Ramos (cell line): ENCODE measurements around the gene DTX2.
"Not testable (repeated sequence)": the region's sequence is repeated elsewhere in the genome, so short reads cannot be mapped to it uniquely, and the experiment has no call there.

Experiments
- in situ Hi-C: fragments of 300-500 bp; cut with MboI; formaldehyde crosslinking; loops from one replicate; pipeline ENCODE4 v1.14.3; 2022; ENCODE audit warnings: low sequenced_read_pairs; ENCODE audit not compliant: unreplicated experiment

The DTX2 gene

DNA sequence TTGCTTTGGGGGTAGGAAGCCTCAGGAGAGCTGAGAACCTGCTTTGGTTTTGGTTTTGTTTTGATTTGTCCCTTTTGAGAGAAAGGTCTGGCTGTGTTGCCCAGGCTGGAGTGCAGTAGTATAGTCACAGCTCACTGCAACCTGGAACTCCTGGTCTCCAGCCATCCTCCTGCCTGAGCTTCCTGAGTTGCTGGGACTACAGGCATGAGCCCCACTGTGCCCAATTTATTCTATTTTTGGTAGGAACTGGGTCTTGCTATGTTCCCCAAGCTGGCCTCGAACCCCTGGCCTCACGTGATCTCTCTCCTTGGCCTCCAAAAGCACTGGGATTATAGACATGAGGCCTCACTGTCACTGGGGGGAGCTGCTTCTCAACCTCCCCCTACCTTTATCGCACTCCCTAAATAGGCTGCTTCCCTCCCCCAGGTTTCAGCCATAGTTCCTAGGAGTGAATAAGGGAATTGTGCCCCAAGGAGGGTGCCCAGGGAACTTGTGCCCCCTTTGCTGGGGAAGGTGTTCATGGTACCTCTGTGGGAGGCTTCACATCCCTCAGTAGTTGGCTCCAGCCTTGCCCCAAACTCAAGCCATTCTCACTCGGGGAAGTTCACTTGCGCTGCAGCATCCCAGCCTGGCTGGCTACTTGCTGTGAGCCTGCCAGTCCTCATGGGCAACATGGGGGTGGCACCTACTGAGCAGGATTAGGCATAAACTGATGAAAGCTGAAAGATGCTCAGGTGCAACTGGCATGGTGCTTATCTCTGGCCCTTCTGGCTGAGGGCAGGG is 18.7 kb upstream of the DTX2 start:
- in situ Hi-C loops, result not testable (repeated sequence)

DNA sequence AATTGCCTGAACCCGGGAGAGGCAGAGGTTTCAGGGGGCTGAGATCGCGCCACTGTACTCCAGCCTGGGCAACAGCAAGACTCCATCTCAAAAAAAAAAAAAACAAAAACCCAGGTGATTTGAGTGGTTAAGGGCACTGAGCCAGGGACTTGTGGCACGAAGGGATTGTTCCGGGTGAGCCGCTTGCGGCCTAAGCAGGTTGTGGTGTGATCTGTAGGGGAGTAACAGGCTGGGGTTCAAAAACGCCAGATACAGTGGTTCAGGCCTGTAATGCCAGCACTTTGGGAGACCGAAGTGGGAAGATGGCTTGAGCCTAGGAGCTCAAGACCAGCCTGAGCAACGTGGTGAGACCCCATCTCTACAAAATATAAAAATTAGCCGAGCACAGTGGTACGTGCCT is 17.7 kb upstream of the DTX2 start:
- in situ Hi-C loops, result not testable (repeated sequence)

DNA sequence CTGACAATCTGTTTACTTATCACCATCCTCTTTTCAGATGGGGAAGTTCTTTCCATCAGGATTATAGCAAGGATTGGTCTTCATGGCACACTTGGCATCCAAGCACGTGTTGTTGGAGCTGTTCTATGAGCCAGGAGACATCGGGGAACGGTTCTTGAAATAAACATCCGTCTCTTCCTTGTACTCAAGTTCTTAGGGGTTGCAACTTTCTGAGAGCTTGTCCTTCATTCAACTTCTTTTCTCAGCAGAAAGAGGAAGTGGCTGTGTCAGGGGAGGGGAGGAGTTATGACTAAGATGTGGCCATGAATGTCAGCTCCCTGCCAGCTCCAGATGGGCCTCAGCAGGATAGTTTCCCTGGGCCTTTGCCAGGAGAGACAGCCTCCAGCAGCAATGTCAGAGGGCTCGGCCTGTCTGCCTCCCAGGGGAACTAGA is 15.9 kb upstream of the DTX2 start:
- in situ Hi-C loops, result not testable (repeated sequence)

DNA sequence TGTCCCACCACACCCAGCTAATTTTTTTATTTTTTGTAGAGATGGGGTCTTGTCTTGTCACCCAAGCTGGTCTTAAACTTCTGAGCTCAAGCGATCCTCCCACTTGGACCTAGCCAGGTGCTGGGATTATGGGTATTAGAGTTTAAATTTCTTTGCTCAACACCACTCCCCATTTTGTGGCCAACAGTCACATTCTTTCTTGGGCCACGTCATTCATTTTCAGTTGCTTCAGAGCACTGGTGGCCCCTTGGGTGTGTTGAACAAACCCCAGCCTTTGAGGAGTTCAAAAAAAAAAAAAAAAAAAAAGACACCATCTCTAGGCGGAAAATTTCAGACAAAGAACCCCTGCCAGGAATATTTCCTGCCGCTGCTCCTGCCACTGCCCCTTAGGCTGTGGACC is 4.5 kb upstream of the DTX2 start:
- in situ Hi-C loops, result not testable (repeated sequence)

DNA sequence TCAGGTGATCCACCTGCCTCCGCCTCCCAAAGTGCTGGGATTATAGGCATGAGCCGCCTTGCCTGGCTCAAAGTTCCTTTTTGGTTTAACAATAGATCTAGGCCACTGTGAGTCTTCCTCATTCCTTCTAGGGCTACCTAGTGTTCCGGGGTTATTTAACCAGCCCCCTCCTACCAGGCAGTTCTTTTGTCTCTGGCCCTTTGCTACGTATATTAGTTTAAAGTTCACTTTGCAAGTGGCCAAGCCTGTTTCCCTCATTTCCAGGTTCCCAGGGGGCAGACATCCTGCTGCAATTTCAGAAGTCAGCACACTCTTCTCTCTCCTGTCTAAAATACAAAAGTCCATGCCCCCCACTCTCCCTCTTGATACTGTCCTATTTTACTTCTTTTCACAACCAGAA is 3.0 kb upstream of the DTX2 start:
- in situ Hi-C loops, result not testable (repeated sequence)

DNA sequence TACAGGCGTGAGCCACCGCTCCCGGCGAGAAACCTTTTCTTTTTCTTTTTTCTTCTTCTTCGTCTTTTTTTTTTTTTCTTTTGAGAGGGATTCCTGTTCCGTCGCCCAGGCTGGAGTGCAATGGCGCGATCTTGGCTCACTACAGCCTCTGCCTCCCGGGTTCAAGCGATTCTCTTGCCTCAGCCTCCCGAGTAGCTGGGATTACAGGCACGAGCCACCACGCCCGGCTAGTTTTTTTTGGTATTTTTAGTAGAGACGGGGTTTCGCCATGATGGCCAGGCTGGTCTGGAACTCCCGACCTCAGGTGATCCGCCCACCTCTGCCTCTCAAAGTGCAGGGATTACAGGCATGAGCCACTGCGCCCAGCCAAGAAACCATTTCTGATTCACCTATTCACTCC is 742 bp upstream of the DTX2 start:
- in situ Hi-C loops, result not testable (repeated sequence)

DNA sequence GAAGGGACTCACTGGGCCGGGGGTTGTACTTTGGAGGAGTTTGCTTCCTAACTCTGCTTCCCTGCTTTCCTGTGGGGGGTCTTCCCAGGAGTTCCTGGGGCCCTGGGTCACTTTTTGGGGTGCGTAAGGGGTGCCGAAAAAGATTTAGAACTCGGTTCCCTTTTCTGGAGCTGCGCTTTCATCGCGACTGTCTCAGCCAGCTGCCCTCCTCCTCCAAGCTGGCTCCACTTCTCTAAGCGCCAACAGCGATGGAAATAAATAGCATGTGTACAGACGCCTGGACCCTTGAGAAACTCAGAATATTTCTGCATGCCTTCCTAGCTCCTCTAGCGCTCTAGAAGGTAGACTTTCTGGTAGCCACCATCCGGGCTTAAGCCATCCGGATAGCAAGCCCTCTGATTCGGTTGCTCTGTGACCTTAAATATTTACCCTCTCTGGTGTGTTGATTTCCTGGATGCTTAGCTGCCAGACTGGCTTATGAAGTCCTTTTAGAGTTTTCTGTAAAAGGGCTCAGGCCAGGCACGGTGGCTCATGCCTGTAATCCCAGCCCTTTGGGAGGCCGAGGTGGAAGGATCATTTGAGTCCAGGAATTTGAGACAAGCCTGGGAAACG is 868 bp downstream of the DTX2 start:
- in situ Hi-C loops, result not testable (repeated sequence)

DNA sequence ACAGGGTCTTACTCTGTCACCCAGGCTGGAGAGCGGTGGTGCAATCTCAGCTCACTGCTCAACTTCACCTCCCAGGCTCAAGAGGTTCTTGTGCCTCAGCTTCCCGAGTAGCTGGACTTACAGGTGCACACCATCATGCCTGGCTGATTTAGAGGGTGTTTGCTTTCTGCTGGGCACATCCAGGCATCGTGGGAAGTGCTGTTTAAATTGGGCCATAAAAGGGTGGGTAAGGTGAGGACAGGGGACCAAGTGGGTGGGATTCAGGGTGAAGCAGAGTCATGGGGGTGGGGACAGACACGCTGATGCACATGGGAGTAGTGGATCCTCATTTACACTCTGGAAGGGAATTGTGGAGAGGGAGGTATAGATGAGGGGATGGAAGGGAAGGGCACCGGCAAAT is 3.5 kb downstream of the DTX2 start:
- in situ Hi-C loops, result not testable (repeated sequence)

DNA sequence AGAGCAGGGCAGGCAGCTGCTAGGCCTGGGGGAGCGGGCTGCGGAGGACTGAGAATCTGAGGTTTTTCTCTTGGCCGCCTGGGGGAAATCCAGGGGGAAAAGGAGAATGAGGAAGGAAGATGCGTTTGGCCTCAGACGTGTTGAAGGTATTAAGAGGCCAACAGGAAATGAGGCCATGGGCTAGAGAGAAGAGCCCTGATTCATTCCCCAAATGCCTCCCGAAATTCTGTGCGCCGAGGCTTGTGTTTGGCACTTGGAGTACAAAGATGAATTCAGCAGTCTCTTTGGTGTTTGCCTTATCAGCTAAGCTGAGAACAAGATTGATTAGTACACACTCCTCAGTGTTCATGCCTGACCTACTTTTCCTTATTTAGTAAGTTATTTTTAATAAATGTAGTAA is 4.4 kb downstream of the DTX2 start:
- in situ Hi-C loops, result not testable (repeated sequence)

DNA sequence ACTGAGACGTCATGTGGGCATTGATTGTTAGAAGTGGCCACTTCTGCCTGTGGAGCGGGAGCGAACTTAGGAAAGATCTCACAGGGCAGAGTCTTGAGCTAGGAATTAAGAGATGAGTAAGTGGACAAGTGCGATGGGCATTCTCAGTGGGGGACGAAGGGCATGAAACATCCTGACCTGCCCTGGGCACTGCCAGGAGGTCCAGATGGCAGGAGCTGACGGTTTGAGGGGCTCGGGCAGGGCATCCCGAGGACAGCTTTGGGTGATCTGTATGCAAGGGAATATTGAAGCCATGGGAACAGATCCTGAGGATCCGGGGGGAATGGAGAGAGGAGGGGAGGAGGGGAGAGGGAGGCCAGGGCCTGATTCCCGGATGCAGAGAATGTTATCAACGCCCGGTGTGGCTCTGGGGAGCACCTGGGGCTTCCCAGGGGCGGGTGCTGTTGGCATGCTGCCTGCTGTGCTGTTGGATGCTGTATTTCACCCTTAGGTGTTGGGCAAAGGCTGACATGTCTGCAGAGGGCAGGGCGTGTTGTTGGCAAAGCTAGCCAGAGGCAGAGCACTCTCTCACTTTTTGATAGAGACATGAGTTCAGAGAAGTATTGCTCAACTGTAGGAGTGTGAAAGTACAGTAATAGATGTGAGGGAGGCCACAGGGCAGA is 6.4 kb downstream of the DTX2 start:
- in situ Hi-C loops, result not testable (repeated sequence)

DNA sequence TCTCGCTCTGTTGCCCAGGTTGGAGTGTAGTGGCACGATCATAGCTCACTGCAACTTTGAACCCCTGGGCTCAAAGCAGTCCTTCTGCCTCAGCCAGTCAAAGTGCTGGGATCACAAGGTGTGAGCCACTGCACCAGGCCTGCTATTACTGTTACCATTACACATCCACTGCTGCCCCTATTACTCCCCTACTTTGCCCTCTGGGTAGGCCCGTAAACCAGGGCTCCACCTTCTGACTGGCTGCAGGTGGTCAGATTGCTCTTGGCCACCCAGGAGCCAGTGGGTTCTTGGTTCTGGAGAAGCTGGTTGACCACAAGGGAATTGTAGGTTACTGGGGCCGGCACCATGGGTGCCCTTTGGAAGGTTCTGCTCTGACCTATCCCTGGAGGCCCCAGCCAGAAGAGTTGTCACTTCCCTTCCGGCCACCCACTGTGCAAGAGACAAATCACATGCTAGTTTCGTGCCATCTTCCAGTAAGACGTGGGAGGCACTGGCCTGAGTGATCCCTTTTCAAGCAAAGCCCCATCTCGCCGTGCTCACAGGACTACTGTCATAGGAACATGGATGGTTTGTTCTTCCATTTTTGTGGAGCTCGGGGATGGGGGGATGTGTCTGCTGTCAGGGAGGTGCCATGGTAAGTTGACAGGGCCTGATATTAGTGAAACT is 10.2 kb downstream of the DTX2 start:
- in situ Hi-C loops, result not testable (repeated sequence)

DNA sequence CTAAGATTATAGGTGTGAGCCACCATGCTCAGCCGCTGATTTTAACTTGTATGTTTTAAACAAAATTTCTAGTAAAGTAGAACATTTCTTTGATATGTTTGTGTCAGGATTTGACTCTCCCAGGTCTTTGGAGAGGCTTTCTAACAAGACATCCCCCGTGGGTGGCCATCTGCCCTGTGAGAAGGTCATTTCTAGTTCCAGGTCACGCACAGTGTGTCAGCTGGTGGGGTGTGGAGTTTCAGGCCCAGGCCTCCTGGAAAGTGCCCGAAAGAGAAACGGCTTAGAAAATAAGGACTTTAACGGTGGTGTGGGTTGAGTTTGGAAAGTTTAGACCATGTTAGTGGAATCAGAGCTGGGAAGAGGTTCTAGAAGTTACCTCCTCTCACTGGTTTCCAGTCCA is 11.6 kb downstream of the DTX2 start:
- in situ Hi-C loops, result not testable (repeated sequence)

DNA sequence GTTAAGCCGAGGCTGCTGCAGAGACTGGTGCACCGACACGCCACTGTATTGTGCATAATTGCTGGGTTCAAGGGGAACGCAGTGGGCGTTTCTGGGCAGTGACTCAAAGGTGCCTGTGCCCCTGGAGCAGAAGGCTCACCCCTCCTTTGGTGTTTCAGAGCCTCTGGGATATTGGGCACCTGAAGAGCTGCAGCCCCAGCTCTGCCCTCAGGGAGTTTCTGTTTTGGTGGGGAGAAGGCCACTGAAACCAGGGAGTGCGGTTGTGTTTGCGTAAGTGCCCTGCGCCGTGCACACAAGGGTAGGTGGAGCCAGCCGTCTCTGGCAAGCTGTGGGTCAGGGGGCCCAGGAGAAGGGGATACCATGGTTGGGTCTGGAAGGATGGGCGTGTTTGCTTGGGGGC is 14.8 kb downstream of the DTX2 start:
- in situ Hi-C loops, result not testable (repeated sequence)

DNA sequence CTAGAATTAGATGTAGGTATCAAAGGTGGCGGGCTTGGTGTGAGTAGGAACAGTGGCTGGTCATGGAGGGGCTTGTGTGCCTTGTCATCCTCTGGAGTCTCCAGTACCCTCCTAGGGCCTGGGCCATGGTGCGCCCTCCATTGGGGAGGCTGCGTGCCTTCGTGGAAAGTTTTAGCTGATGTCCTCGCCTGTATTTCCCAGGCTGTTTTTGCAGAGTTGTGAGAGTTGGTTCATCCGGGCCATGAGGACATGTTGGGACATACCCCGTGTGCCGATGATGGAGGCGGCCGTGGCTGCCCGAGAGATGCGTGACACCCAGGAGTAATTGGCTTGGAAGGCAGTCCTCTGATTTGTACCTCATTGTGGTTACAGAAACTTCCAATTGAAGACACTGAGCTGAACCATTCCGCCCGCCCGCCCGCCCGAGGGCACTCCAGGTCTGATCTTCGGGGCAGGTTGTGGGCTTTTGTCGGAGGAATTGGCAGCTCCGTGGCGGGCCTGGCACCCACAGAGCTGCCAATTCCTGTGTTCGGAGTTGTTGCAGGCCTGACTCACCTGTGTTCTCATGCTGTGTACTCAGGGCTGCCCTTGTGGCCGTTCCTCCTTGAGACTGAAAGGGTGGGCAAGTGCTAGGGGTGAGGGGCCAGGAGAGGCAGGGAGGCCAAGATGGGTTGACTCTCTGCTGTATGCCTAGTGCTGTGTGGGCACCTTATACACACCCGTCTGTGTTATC is 15.4 kb downstream of the DTX2 start:
- in situ Hi-C loops, result not testable (repeated sequence)

DNA sequence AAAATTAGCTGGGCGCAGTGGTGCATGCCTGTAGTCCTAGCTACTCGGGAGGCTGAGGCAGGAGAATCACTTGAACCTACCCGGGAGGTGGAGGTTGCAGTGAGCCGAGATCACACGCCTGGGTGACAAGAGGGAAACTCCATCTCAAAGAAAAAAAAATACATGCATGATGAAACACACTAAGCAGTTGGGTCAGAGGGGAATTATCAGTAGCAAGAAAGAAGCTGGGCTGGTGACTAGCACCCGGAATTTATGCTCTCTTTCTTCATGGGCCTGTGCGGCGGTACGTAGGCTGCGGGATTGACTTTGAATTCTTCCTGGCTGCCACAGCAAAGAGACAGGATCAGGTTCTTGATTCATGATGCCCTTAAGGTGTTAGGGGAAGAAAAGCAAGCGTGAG is 18.1 kb downstream of the DTX2 start:
- in situ Hi-C loops, result not testable (repeated sequence)

DNA sequence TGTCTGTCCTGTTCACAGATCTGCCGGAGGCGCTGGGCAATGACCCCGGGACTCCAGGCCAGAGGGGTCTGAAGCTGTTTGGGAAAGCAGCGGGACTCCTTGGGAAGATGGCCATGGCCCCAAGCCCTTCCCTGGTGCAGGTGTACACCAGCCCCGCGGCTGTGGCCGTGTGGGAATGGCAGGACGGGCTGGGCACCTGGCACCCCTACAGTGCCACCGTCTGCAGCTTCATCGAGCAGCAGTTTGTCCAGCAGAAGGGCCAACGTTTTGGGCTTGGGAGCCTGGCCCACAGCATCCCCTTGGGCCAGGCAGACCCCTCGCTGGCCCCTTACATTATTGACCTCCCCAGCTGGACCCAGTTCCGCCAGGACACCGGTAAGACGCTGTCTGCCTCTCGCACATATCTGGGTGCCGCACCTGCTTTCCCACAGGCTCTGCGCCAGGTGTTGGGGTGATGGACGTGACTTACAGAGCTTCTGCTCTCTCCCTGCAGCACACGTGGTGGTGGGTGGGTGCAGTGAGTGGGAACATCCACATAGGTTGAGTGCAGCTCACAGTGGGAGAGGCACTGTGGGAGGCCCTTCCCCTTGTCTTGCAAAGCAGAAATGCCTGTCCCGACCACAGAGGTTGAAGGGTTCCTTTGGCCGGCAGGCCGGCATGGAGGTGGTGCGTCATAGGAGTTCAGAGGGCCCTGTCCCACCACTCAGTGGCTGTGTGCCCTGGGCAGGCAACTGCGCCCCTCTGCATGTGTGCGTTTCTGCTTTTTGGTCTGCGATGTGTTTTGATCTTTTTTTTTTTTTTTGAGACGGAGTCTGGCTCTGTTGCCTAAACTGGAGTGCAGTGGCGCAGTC is 19.1 kb downstream of the DTX2 start:
- in situ Hi-C loops, result not testable (repeated sequence)

DNA sequence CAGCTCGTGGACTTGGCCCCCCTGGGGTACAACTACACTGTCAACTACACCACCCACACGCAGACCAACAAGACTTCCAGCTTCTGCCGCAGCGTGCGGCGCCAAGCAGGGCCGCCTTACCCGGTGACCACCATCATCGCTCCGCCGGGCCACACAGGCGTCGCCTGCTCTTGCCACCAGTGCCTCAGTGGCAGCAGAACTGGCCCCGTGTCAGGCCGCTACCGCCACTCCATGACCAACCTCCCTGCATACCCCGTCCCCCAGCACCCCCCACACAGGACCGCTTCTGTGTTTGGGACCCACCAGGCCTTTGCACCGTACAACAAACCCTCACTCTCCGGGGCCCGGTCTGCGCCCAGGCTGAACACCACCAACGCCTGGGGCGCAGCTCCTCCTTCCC is 21.2 kb downstream of the DTX2 start:
- in situ Hi-C loops, result not testable (repeated sequence)

DNA sequence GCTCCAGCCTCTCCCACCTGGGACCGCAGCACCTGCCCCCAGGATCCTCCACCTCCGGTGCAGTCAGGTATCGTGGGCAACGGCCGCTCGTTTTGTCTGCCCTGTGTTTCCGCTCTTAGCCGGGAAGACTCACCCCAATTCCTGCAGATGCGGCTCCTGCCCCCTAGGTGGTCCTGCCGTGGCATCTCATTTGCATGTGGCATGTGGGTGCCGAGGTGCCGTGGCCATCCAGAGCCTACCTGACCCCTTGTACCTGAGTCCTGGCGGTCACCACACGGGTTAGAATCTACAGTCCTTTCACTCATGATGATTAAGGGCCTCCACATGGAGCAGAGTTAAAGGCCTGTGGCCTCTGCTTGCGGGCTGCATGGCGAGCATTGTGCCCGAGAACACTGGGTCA is 21.6 kb downstream of the DTX2 start:
- in situ Hi-C loops, result not testable (repeated sequence)

DNA sequence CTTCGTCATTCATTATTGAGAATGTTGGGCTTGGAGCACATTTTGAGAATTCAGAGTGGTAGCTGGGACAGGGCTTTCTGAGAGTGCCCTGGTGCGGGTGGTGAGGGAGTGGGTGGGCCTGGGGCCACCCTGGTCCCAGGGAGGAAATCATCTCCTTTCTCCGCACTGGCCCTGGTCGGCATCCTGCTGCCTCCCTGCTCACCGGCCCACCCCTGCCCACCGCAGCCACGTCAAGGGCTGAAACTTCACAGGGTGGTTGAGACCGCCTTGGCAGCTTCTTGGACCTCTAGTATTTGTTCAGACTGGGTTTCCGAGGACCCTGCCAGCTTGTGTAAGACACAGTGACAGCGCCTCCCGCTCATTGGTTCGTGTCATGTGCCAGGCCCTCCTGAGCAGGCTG is 22.9 kb downstream of the DTX2 start:
- in situ Hi-C loops, result not testable (repeated sequence)
